ENCODE measurements around the gene PRKG1.

PRKG1 gene

DNA sequence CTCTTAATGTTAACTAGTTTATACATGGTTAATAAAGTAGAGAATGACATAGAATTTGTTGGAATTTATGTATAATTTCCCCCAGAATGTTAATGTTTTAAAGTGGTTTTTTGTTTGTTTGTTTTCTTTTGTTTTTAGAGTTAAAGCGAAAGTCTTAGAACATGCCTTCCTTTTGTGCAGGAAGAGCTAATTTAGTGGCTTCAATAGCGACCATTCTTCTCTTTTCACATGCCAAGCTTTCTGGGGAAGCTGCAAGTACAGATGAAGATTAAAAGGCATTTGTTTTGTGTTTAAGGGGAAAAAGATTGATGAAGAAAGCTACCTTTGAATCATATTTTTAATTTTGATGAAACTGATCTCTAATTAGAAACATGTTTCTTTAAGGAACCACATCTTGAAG, 881.4 kb downstream of the PRKG1 start:
- DNase-seq (ENCODE audit: low read depth in 2 of 2, low spot score in 1 of 2): no peak

- DNase-seq (ENCODE audit: low read depth in 2 of 2, low spot score in 1 of 2): no peak
Observed at GRCh38 chr10:51956822-51957221, 882.5 kb downstream of the PRKG1 start.

- no peak for DNase-seq (ENCODE audit: low read depth in 2 of 2, low spot score in 1 of 2)
Observed at GRCh38 chr10:51960494-51960895, 886.2 kb downstream of the PRKG1 start.

GRCh38 chr10:51961401-51961800, 887.1 kb downstream of the PRKG1 start:
- no peak for DNase-seq (ENCODE audit: low read depth in 2 of 2, low spot score in 1 of 2)

DNA sequence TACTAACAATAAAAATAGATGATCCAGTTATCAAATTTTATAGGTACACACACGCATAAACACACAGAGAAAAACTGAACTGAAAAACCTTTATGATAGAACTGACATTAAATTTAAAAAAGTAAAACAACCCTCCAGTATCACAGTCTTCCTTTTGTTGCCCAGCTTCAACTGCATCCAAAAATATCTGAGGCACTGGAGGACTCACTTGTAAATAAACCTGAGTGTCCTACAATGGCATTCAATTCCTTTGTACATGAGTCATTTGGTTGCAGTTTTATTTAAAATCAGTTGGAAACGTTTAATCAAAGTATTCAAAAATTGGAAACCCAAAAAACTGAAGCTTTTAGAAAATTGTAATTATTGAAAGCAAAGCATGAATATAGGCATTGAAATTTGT, 890.3 kb downstream of the PRKG1 start:
- no peak for DNase-seq (ENCODE audit: low read depth in 2 of 2, low spot score in 1 of 2)

DNA sequence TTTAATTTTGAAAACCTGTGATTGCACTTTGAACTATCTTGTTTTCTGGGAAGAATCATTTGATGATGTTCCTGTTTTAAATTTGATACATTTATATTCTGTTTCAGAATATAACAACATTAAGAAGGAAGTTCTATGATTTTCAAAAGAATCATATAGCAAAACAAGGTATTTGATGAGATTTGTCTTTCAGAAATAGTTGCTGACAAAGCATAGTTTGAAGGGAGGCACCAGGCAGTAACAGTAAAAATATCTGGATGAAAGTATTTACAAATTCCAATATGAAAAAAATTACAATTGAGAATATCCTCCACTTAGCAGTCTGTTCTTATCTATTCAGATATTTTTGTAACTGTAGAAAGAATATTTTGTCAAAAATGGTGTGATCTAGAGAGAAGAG, 891.2 kb downstream of the PRKG1 start:
- no peak for DNase-seq (ENCODE audit: low read depth in 2 of 2, low spot score in 1 of 2)

DNA sequence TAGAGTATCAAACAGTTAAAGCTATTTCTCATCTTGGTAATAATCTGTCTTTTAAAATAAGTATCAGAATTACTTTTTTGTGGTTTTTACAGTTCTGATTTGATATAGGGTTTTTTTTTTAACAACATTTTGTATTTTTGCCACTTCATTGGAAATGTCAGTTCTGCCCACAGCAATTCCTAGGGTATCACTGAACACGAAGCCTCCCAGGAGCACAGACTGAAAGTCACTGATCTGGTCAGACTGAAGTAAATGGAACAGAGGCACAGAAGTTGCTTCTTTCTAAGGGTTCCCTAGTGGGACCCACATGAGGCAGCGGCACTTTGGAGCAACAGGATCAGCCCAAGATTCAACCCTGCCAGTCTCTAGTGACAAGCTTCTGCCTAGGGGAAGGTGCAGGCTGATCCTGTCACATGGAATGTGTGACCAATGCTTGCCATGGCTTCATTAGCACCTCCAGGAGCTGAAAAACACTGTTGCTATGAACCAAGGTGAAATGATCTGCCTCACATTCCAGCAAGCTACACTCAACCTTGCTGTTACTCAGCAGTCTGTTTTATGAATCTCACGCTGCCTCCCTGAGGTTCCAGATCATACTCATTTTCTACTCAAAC, 898.6 kb downstream of the PRKG1 start:
- DNase-seq (ENCODE audit: low read depth in 2 of 2, low spot score in 1 of 2): no peak

- DNase-seq (ENCODE audit: low read depth in 2 of 2, low spot score in 1 of 2): no peak
Observed at GRCh38 chr10:51980752-51981151, 906.5 kb downstream of the PRKG1 start.

- no peak for DNase-seq (ENCODE audit: low read depth in 2 of 2, low spot score in 1 of 2)
Observed at GRCh38 chr10:51981731-51982130, 907.4 kb downstream of the PRKG1 start.

DNA sequence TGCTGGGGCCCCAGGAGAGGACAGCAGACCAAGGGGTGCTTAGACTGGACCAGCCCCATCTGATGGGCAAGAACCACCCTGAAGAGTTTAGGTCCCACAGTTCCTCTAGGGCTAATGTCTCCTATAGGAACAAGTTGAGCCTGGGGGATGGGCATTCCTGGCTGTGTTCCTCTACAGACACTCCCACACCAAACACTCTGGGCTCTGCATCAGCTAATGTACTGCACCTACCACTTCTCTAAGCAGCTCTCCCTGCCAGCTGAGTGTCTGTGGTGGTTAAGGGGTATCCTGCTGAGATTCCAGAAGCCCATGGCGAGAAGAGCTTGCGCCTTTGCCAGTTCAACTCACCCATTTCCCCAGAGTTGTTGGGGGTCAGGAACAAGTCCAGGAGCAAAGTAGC, 909.2 kb downstream of the PRKG1 start:
- no peak for DNase-seq (ENCODE audit: low read depth in 2 of 2, low spot score in 1 of 2)

DNA sequence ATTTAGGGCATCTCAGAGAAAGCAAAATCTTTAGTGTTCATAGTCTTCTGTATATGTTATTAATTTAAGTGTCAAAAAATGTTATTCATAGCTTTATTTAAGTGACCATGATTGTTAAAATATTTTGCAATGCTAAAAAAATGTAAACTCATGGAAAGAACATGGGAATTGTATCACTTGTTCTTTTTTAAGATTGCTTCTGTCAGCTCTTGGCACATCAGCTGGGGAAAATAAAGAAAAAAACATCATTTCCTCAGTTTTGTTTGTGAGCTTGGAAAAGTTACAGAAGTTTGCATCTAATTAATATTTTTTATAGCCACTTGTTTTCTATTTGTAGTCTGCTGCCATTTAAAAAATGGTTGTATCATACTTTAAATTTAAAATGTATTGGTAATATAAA, 911.0 kb downstream of the PRKG1 start:
- DNase-seq (ENCODE audit: low read depth in 2 of 2, low spot score in 1 of 2): no peak

DNA sequence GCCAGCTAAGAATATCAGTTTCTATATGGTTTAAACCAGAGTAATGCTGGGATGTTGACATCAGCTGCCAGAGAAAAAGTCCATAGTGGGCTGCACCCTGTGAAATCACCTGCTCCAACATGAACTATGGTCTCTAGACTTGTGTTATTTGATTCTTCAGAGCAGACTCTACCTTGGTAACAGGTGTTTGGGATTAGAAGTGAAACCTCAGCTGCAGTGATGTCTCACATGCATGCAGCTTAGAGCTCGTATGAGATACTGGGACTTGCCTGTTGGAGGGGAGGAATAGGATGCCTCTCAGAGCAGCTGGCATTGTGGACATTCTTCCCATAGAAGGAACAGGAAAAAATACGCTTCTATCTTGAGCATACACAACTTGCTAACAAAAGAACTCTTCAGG, 912.2 kb downstream of the PRKG1 start:
- DNase-seq (ENCODE audit: low read depth in 2 of 2, low spot score in 1 of 2): no peak

GRCh38 chr10:51993475-51993874, 919.2 kb downstream of the PRKG1 start:
- no peak for DNase-seq (ENCODE audit: low read depth in 2 of 2, low spot score in 1 of 2)

DNA sequence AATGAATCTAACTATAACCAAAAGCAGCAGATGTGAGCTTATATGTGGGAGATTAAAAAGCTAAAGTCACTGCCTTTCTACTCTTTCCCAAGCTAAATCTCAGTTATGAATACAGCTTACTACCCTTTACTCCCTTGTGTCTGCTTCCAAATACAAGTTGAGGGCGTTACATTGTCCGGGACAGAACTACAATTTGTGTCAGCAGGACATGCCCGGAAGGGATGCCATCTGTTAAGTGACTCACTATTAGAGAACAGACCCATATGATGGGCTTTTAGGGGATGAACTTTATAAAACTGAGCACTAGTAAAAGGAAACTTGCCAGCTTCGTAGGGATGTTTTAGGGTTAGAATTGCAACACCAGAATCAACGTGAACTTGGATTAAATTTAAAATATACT, 924.8 kb downstream of the PRKG1 start:
- no peak for DNase-seq (ENCODE audit: low read depth in 2 of 2, low spot score in 1 of 2)

DNA sequence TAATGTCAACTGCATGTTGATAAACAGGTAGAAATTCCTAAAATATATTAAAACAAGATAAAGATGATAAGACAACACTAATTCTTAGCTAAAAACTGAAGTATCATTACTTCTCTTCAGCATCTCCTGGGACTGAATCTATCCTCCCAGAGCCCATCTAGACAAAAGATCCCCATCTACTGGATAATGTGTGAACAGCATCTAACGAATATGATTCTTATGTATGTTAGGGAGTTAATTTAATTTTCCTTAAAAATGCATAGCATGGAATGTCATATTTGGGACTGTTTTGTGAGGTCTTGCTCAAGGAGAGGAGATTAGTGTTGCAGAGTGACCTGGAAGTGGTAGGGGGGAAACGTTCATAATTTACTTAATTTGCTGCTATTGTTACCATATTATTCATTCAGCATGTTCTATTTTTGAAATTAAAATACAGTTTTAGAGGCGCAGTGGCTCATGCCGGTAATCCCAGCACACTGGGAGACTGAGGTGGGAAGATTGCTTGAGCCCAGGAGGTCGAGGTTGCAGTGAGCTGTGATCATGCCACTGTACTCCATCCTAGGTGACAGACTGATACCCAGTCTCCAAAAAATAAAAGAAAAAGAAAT, 930.2 kb downstream of the PRKG1 start:
- no peak for DNase-seq (ENCODE audit: low read depth in 2 of 2, low spot score in 1 of 2)

DNA sequence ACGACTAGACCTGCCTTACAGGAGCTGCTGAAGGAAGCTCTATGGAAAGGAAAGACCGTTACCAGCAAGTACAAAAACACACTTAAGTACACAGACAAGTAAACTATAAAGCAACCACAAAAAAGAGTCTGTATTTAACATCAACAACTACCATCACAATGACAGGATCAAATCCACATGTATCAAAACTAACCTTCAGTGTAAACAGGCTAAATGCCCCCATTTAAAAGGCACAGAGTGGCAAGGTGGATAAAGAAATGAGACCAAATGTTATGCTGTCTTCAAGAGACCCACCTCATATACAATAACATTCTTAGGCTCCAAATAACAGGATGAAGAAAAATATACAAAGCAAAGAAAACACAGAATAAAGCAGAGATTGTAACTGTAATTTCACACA, 932.8 kb downstream of the PRKG1 start:
- no peak for DNase-seq (ENCODE audit: low read depth in 2 of 2, low spot score in 1 of 2)

- DNase-seq (ENCODE audit: low read depth in 2 of 2, low spot score in 1 of 2): no peak
Observed at GRCh38 chr10:52011118-52011517, 936.8 kb downstream of the PRKG1 start.

- DNase-seq (ENCODE audit: low read depth in 2 of 2, low spot score in 1 of 2): no peak
Observed at GRCh38 chr10:52019077-52019555, 944.8 kb downstream of the PRKG1 start.

- no peak for DNase-seq (ENCODE audit: low read depth in 2 of 2, low spot score in 1 of 2)
Observed at GRCh38 chr10:52019656-52020055, 945.4 kb downstream of the PRKG1 start.

DNA sequence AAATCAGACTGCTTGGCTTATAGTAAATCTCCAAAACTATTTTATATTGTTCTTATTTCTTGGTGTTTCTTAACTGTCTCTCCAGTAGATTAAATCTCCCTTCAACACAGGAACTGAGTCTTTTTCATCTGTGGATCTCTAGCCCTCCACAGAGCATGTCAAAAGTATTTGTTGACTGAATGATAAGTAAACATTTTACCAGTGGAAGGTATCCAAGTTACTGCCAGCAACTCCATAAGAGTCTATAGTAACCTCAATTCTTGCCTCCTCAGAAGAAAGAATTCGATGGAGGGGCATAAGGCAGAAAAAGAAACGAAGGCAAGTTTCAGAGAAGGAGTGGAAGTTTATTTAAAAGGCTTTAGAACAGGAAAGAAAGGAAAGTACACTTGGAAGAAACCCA, 945.9 kb downstream of the PRKG1 start:
- DNase-seq (ENCODE audit: low read depth in 2 of 2, low spot score in 1 of 2): no peak

DNA sequence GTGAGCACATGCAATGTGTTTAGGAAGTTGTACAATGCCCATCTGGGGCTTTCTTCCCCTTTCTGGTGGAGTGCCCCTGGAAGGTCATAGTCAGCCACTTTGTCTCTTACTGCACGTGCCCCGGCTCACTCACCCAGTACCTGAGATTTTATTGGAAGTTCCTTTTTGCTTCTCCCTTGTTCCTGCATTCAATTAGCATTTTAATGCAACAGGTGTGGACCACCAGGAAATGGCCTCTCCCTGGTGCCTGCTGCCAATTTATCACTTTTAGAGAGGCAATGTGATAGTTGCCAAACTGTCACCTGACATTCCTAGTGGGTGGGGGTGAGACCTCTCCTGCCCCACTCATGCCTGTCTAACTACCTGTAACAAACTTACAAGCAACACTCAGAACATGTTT, 946.4 kb downstream of the PRKG1 start:
- DNase-seq (ENCODE audit: low read depth in 2 of 2, low spot score in 1 of 2): no peak

GRCh38 chr10:52027055-52027705, 952.9 kb downstream of the PRKG1 start:
- no peak for DNase-seq (ENCODE audit: low read depth in 2 of 2, low spot score in 1 of 2)

DNA sequence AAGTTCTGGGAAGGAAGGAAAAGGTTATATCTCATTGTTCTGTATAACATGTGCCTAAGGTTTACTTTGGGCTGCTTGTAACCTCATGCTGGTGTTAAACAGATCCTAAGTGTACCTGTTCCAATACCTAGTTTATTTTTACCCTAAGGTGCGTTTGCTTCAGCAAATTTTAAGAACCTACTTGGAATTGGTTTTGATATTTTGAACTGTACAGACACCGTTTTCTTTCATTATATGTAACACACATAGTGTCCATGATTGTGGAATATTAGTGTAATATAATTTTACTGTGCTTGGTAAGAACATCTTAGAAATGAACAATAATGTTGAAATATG, 954.2 kb downstream of the PRKG1 start:
- no peak for DNase-seq (ENCODE audit: low read depth in 2 of 2, low spot score in 1 of 2)
